HepG2 (cell line): Measurements from ENCODE around the gene RHOT2. TPM values are rescaled to one million over a fixed set of nuclear protein-coding genes. Genes with fewer than 3 reads are reported as not detected.
A peak's percentile ranks its signal among the peaks of the same experiment; 100 is the strongest.

ENCODE experiments used
- ATAC-seq: fragments of 200-7000 bp; cut with Tn5 transposase; 3 replicates; pipeline ENCODE4 v1.9.1; 2020; ENCODE audit warnings: mild to moderate bottlenecking, moderate library complexity
- BruUV-seq: library from RNA; stranded (reverse); fragments of 400-500 nt; replicated peaks from 2 replicates; lab custom pipeline; 2021; lab: Mats Ljungman, UMichigan
- CTCF ChIA-PET: fragments of 300-600 bp; formaldehyde crosslinking; extraction: SDS; loops from one replicate; lab custom pipeline; 2021; ENCODE audit warnings: low total read pairs, inconsistent platforms, low intra/inter-chr PET ratio; lab: Yijun Ruan, JAX
- POLR2A ChIA-PET: fragments of 350-600 bp; sonication (Branson Sonifier 250); formaldehyde crosslinking; loops from one replicate; lab custom pipeline; 2020; ENCODE audit warnings: antibody characterized with exemption, inconsistent platforms; lab: Yijun Ruan, JAX
- DNase-seq: peaks from one replicate; pipeline ENCODE4 v3.0.0-alpha.2; 2015; ENCODE audit warnings: low spot score
- FAIRE-seq: peaks from 3 replicates; lab custom pipeline; 2011; peaks lifted over from hg19 to GRCh38; lab: Jason Lieb, UNC
- H2AFZ ChIP-seq: one replicate; pipeline ENCODE4 v1.6.1; 2011; ENCODE audit warnings: low read length, inconsistent platforms
- H3K27ac ChIP-seq: fragments of 300-600 bp; 3 replicates; pipeline ENCODE4 v1.8.0; 2011; ENCODE audit warnings: mixed run types, mild to moderate bottlenecking, mixed read lengths, low read length, inconsistent platforms; ENCODE audit not compliant: insufficient read depth; ENCODE audit errors: extremely low read length
- H3K27me3 ChIP-seq, 2 experiments: fragments of 200-600 bp in 1 of 2; 2 replicates in 1 of 2; 3 replicates in 1 of 2; pipeline versions ENCODE4 v1.6.0 to v1.8.0; 2011; ENCODE audit warnings: low read length in 2 of 2, mild to moderate bottlenecking in 2 of 2, moderate library complexity in 2 of 2, inconsistent platforms in 1 of 2; ENCODE audit not compliant: insufficient read depth in 2 of 2, control insufficient read depth in 1 of 2
- H3K36me3 ChIP-seq, 2 experiments: fragments of 200-600 bp in 1 of 2; replicated peaks in 1 of 2; 2 replicates in 1 of 2; 3 replicates in 1 of 2; pipeline versions ENCODE4 v1.5.1 to v1.8.0; 2011; ENCODE audit warnings: low read length in 2 of 2, inconsistent platforms in 1 of 2; ENCODE audit not compliant: insufficient read depth in 2 of 2, control insufficient read depth in 1 of 2
- H3K4me1 ChIP-seq: 2 replicates; pipeline ENCODE4 v1.5.1; 2012; ENCODE audit warnings: low read length, inconsistent platforms; ENCODE audit not compliant: insufficient read depth
- H3K4me2 ChIP-seq: 2 replicates; pipeline ENCODE4 v1.6.0; 2011; ENCODE audit warnings: low read depth, low read length, inconsistent platforms
- H3K4me3 ChIP-seq, 3 experiments: fragments of 200-600 bp in 1 of 3; sonication (generic), shearing (Covaris generic) in 1 of 3; replicated peaks in 1 of 3; 2 replicates each; pipeline ENCODE4 v1.5.1; 2011 to 2016; ENCODE audit warnings: low read length in 3 of 3, inconsistent platforms in 2 of 3, low read depth in 2 of 3, mild to moderate bottlenecking in 2 of 3, control low read depth in 1 of 3, mixed read lengths in 1 of 3; ENCODE audit not compliant: insufficient read depth in 1 of 3
- H3K79me2 ChIP-seq: one replicate; pipeline ENCODE4 v1.6.1; 2011; ENCODE audit warnings: low read length, inconsistent platforms; ENCODE audit not compliant: insufficient read depth
- H3K9ac ChIP-seq: 2 replicates; pipeline ENCODE4 v1.6.0; 2011; ENCODE audit warnings: mild to moderate bottlenecking, low read depth, low read length, inconsistent platforms; ENCODE audit not compliant: insufficient read depth
- H3K9me3 ChIP-seq: 2 replicates; pipeline ENCODE4 v1.5.1; 2012; ENCODE audit warnings: mild to moderate bottlenecking, low read length
- H4K20me1 ChIP-seq: 2 replicates; pipeline ENCODE4 v1.6.0; 2011; ENCODE audit warnings: inconsistent platforms, mild to moderate bottlenecking, low read length, moderate library complexity; ENCODE audit not compliant: insufficient read depth
- AGO1 ChIP-seq: fragments of 200-400 bp; formaldehyde crosslinking; IDR thresholded peaks from 2 replicates; pipeline ENCODE4 v1.6.1; 2017; ENCODE audit warnings: mild to moderate bottlenecking, low read depth, low read length, moderate library complexity; ENCODE audit not compliant: poor library complexity, severe bottlenecking
- GRHL1 ChIP-seq: sonication (generic); formaldehyde crosslinking; conservative IDR thresholded peaks from 2 replicates; pipeline ENCODE4 v1.8.0; 2022; ENCODE audit warnings: missing genetic modification reagents
- RBFOX2 ChIP-seq: fragments of 200-400 bp; formaldehyde crosslinking; IDR thresholded peaks from 2 replicates; pipeline ENCODE4 v1.6.1; 2017; ENCODE audit warnings: low read depth, mild to moderate bottlenecking, low read length
- ZNF264 ChIP-seq: sonication (generic); formaldehyde crosslinking; IDR thresholded peaks from 2 replicates; pipeline ENCODE4 v1.4.0; 2020; ENCODE audit warnings: missing genetic modification reagents
- WGBS: methylation state at CpG from one replicate; pipeline ENCODE4 v1.1.6; 2017; ENCODE audit warnings: low lambda C conversion rate; 5-methylcytosine and 5-hydroxymethylcytosine counted together
- in situ Hi-C: cut with HindIII; loops from 2 replicates; pipeline ENCODE4 v1.10.0; 2017; ENCODE audit warnings: low pct_unique_long_range_greater_than_20kb; ENCODE audit not compliant: extremely low pct_ligation_motif_present
- intact Hi-C: fragments of 100-400 bp; cut with micrococcal nuclease; formaldehyde crosslinking; loops from one replicate; pipeline ENCODE4 v1.10.0; 2022; ENCODE audit not compliant: unreplicated experiment
- polyA plus RNA-seq, 8 experiments: library from polyadenylated mRNA; depleted of rRNA in 3 of 8; stranded (reverse) in 7 of 8; unstranded in 1 of 8; fragments of >200 nt; fragmentation: Illumina TruSeq in 4 of 8; extraction: Trizol in 4 of 8; gene quantifications; 2 replicates each; pipeline versions ENCODE4 v1.2.1 to v1.2.3, GENCODE V29; 2011 to 2016; ENCODE audit warnings: low read depth in 4 of 8, missing spikeins in 1 of 8, mixed read lengths in 1 of 8; ENCODE audit not compliant: insufficient read depth in 1 of 8
- total RNA-seq, 5 experiments: library from RNA; depleted of rRNA; stranded (reverse); fragments of >200 nt; fragmentation: Illumina TruSeq; extraction: Trizol; gene quantifications; 2 replicates each; pipeline ENCODE4 v1.2.3, GENCODE V29; 2016; ENCODE audit warnings: low read depth in 1 of 5
- TF ChIP-seq, protein P1 (sequence below): sonication (generic); formaldehyde crosslinking; IDR thresholded peaks from 2 replicates; pipeline ENCODE4 v1.5.0; 2020; ENCODE audit warnings: mild to moderate bottlenecking, missing genetic modification reagents, borderline replicate concordance

The RHOT2 gene
- total and polyA plus RNA-seq, 2 of the 13 experiments (the other 11 are each of a cell fraction or from before 2014, with no cell fraction given), result 63.6 to 76.9 TPM

- Histone ChIP-seq H3K9ac (no peak overlapping the region), H3K27ac (no peak overlapping the region), H3K27me3 (no peaks in the 10 kb centered on the region), H3K79me2 (peaks cover 17% of the 10 kb centered on the region), H4K20me1 (no peaks in the 10 kb centered on the region), H3K4me3 (no peak overlapping the region), H3K36me3 (peaks cover 22 to 42% of the 10 kb centered on the region in 2 experiments; a peak in 4 of 5 replicates), H3K4me2 (no peak overlapping the region), H3K4me1 (peaks cover 30% of the 10 kb centered on the region), H3K9me3 (no peaks in the 10 kb centered on the region), H2AFZ (no peak overlapping the region)
- DNase-seq (no peak), ATAC-seq (no peak), FAIRE-seq (no peak)
- TF ChIP-seq RBFOX2, result peak; percentile 36; the same call in 1 of the 2 replicates
- TF ChIP-seq ZNF264, result no peak
- peak; percentile 89 for TF ChIP-seq AGO1
- TF ChIP-seq GRHL1 (CRISPR knock-in tag), result no peak
- TF ChIP-seq, protein P1, sequence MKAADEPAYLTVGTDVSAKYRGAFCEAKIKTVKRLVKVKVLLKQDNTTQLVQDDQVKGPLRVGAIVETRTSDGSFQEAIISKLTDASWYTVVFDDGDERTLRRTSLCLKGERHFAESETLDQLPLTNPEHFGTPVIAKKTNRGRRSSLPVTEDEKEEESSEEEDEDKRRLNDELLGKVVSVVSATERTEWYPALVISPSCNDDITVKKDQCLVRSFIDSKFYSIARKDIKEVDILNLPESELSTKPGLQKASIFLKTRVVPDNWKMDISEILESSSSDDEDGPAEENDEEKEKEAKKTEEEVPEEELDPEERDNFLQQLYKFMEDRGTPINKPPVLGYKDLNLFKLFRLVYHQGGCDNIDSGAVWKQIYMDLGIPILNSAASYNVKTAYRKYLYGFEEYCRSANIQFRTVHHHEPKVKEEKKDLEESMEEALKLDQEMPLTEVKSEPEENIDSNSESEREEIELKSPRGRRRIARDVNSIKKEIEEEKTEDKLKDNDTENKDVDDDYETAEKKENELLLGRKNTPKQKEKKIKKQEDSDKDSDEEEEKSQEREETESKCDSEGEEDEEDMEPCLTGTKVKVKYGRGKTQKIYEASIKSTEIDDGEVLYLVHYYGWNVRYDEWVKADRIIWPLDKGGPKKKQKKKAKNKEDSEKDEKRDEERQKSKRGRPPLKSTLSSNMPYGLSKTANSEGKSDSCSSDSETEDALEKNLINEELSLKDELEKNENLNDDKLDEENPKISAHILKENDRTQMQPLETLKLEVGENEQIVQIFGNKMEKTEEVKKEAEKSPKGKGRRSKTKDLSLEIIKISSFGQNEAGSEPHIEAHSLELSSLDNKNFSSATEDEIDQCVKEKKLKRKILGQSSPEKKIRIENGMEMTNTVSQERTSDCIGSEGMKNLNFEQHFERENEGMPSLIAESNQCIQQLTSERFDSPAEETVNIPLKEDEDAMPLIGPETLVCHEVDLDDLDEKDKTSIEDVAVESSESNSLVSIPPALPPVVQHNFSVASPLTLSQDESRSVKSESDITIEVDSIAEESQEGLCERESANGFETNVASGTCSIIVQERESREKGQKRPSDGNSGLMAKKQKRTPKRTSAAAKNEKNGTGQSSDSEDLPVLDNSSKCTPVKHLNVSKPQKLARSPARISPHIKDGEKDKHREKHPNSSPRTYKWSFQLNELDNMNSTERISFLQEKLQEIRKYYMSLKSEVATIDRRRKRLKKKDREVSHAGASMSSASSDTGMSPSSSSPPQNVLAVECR, result no peak
- ChIA-PET CTCF (no interaction called here), POLR2A (interaction anchor here (0.9 kb wide), 1 partner anchor 23 kb away, joined by 3 read pairs; no protein-coding TSS in a partner anchor)
- intact Hi-C loops (no loop called here), in situ Hi-C loops (no loop called here)
- BruUV-seq, result no TSS peak
- WGBS, result 98% methylated on average over 30 of the region's 52 CpGs
Measured at GRCh38 chr16:670485-671352, 2.8 kb downstream of the RHOT2 start.
